T-cell (primary cell): Measurements from ENCODE around the gene RBM33. TPM values are rescaled to one million over a fixed set of nuclear protein-coding genes. Genes with fewer than 3 reads are reported as not detected.

Experiments used
- ATAC-seq, 4 experiments: fragments of 200-7000 bp in 3 of 4; fragments of 150-1000 bp in 1 of 4; cut with Tn5 transposase; replicated peaks in 1 of 4; 1 replicate in 3 of 4; 2 replicates in 1 of 4; pipeline ENCODE4 v1.10.0; 2021; ENCODE audit warnings: moderate library complexity in 3 of 4, mild to moderate bottlenecking in 2 of 4, moderate number of reproducible peaks in 1 of 4
- CTCF ChIA-PET, 2 donors: fragments of 300-600 bp; sonication (Branson Sonifier 250); formaldehyde crosslinking; loops; one replicate each; lab custom pipeline; 2022; ENCODE audit warnings: antibody characterized with exemption in 2 of 2; lab: Charles Lee
- POLR2A ChIA-PET, 2 donors: fragments of 300-600 bp; sonication (Branson Sonifier 250); formaldehyde crosslinking; loops; one replicate each; lab custom pipeline; 2022; ENCODE audit warnings: antibody characterized with exemption in 2 of 2; lab: Charles Lee
- DNase-seq, 35 experiments: peaks; one replicate each; pipeline versions ENCODE4 v3.0.0 to v3.0.0-alpha.2; 2013 to 2023
- H3K27ac ChIP-seq: one replicate; pipeline ENCODE4 v1.5.1; 2013; ENCODE audit warnings: low read length
- H3K27me3 ChIP-seq, 2 experiments: replicated peaks in 1 of 2; 1 replicate in 1 of 2; 2 replicates in 1 of 2; pipeline versions ENCODE4 v1.6.1 to v1.7.0; 2013; ENCODE audit warnings: low read length in 1 of 2, mixed read lengths in 1 of 2; ENCODE audit not compliant: control insufficient read depth in 2 of 2, insufficient read depth in 2 of 2; ENCODE audit errors: extremely low read depth in 1 of 2
- H3K36me3 ChIP-seq, 2 donors: 1 replicate in 1 of 2; 2 replicates in 1 of 2; pipeline versions ENCODE4 v1.6.1 to v1.7.0; 2013; ENCODE audit warnings: low read length in 1 of 2; ENCODE audit not compliant: control insufficient read depth in 2 of 2, insufficient read depth in 1 of 2; ENCODE audit errors: extremely low read depth in 1 of 2
- H3K4me1 ChIP-seq, 2 experiments: 1 replicate in 1 of 2; 2 replicates in 1 of 2; pipeline versions ENCODE4 v1.6.1 to v1.7.0; 2013; ENCODE audit warnings: low read length in 2 of 2, mixed read lengths in 1 of 2; ENCODE audit not compliant: insufficient read depth in 2 of 2, control insufficient read depth in 1 of 2; ENCODE audit errors: extremely low read depth in 1 of 2
- H3K4me3 ChIP-seq, 2 donors: 1 replicate in 1 of 2; 2 replicates in 1 of 2; pipeline versions ENCODE4 v1.5.1 to v1.7.0; 2013; ENCODE audit warnings: mild to moderate bottlenecking in 2 of 2, low read length in 1 of 2, moderate library complexity in 1 of 2; ENCODE audit not compliant: control insufficient read depth in 1 of 2; ENCODE audit errors: extremely low read depth in 1 of 2
- H3K9me3 ChIP-seq: 2 replicates; pipeline ENCODE4 v1.7.0; 2013
- H3K27ac Mint-ChIP-seq, 2 donors: one replicate each; pipeline ENCODE4 v1.8.0; 2020 to 2021; ENCODE audit warnings: mild to moderate bottlenecking in 2 of 2, mixed read lengths in 2 of 2
- H3K27me3 Mint-ChIP-seq, 2 donors: one replicate each; pipeline ENCODE4 v1.8.0; 2021 to 2022; ENCODE audit warnings: mixed read lengths in 2 of 2
- H3K36me3 Mint-ChIP-seq: one replicate; pipeline ENCODE4 v1.8.0; 2021; ENCODE audit warnings: mixed read lengths
- H3K4me1 Mint-ChIP-seq, 3 donors: one replicate each; pipeline ENCODE4 v1.8.0; 2020 to 2022; ENCODE audit warnings: mixed read lengths in 3 of 3, mild to moderate bottlenecking in 1 of 3
- H3K4me3 Mint-ChIP-seq, 3 donors: one replicate each; pipeline ENCODE4 v1.8.0; 2020 to 2022; ENCODE audit warnings: mild to moderate bottlenecking in 3 of 3, mixed read lengths in 3 of 3, moderate library complexity in 3 of 3
- H3K9me3 Mint-ChIP-seq, 3 donors: one replicate each; pipeline ENCODE4 v1.8.0; 2020 to 2022; ENCODE audit warnings: mixed read lengths in 3 of 3
- WGBS: methylation state at CpG from one replicate; pipeline ENCODE4 v1.1.5; 2013; ENCODE audit warnings: missing lambda C conversion rate; ENCODE audit not compliant: insufficient coverage; 5-methylcytosine and 5-hydroxymethylcytosine counted together
- total RNA-seq, 35 experiments: library from RNA in 6 of 35; stranded (reverse) in 6 of 35; fragments of 120-200 nt in 1 of 35; gene quantifications; one replicate each; pipeline versions ENCODE4 v1.2.1 to v1.2.4 and lab custom pipeline; 2013 to 2026

Gene RBM33
- total RNA-seq, 5 donors from 2014 or later (not counting 1 experiment from before 2014, with no cell fraction given): 157 to 180 (median 170) TPM

DNA sequence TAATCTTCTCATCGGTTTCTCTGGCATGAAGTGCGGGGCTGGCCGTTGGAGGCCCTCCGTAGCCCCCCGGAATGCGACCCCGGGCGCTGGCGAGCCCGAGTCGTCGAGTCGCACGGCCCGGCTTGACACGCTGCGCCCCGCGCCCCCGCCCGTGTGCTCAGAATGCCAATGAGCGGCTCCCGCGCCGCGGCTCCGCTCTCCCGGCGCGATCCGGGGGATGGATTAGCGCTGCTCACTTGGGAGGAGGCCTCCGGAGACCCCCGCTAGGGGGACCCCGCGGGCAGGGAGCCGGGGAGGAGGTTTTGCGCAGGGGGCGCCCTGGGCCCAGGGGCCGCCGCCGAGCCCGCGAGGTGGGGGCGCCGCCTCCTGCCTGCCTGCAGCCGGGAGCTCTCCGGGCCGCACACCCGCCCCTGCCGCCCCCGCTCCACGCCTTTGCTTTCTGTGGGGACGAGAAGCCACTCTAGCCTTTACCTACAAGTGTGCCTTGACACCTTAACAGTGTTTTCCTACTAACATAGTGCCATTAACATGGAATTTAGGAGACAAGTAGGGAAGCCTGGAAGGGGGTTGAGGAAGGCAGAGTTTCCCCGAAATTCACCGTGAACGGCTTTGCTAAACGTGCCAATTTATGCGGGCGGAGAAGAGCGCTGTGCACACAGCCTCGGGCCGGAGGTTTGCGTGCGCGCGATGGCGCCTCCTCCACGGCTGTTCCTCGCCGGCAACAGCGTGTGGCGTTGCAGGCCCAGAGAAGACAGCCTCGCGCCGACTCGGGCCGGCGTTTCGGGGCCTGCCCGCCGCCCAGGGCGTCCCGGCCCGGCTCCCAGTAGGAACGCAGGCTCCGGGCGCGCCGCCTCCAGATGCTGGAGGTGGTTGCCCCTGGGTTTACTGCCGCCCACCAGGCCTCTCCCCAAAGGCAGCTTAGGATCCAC is 160.7 kb downstream of the RBM33 start:
- Histone ChIP-seq H3K27me3 (peaks cover 12 to 79% of the 10 kb centered on the region in 2 experiments), H3K36me3 (no peaks in the 10 kb centered on the region), H3K27ac (no peak overlapping the region), H3K9me3 (no peaks in the 10 kb centered on the region), H3K4me1 (peaks cover 13 to 38% of the 10 kb centered on the region in 2 experiments), H3K4me3 (peak overlapping the region; percentile 33 to 66)
- no peaks in the 10 kb centered on the region for H3K9me3 Mint-ChIP-seq
- CTCF ChIA-PET: no interaction called here
- POLR2A ChIA-PET: interaction anchor here in 1 of 2 donors (0.6 kb wide), 1 partner anchor 968 kb away, joined by 9 read pairs; no protein-coding TSS in a partner anchor
- peak in 25 of 35 experiments; percentile 7 to 72 (median 33) for DNase-seq
- ATAC-seq: peak; percentile 60 to 88 (median 64)
- peaks cover 9 to 34% (median 23%) of the 10 kb centered on the region in 3 donors for H3K4me1 Mint-ChIP-seq
- WGBS: 2% methylated on average over 84 of the region's 91 CpGs
- H3K27ac Mint-ChIP-seq: no peak overlapping the region
- H3K27me3 Mint-ChIP-seq: peaks cover 36 to 60% of the 10 kb centered on the region in 2 donors
- no peaks in the 10 kb centered on the region for H3K36me3 Mint-ChIP-seq
- peak overlapping the region; percentile 64 to 72 (median 71) for H3K4me3 Mint-ChIP-seq

DNA sequence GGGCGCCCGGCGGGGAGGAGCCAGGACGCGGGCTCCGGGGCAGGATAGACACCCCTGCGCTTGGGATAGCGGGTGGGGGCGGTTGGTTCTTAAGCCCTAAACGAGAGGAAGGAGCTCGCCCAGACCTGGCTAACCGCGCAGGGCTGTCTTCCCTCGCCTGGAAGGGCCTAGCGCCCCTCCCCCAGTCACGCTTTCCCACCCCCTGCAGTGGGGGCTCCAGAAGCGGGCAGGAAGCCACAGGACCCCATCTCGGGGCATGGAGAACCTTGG is 161.3 kb downstream of the RBM33 start:
- Mint-ChIP-seq H3K4me3 (peak overlapping the region in 1 of 3 donors; percentile 72), H3K27me3 (peaks cover 33 to 59% of the 10 kb centered on the region in 2 donors), H3K27ac (no peak overlapping the region), H3K4me1 (peaks cover 9 to 37% (median 25%) of the 10 kb centered on the region in 3 donors), H3K9me3 (no peaks in the 10 kb centered on the region), H3K36me3 (no peaks in the 10 kb centered on the region)
- peaks cover 13 to 38% of the 10 kb centered on the region in 2 experiments for H3K4me1 ChIP-seq
- H3K27ac ChIP-seq: no peak overlapping the region
- no peaks in the 10 kb centered on the region for H3K9me3 ChIP-seq
- whole genome bisulfite sequencing: 5% methylated on average over 17 of the region's 18 CpGs
- H3K36me3 ChIP-seq: no peaks in the 10 kb centered on the region
- peaks cover 14 to 78% of the 10 kb centered on the region in 2 experiments for H3K27me3 ChIP-seq
- CTCF ChIA-PET: interaction anchor here in 1 of 2 donors (0.5 kb wide), 1 partner anchor 1009 kb away, joined by 3 read pairs; no protein-coding TSS in a partner anchor
- POLR2A ChIA-PET: interaction anchor here in 1 of 2 donors (0.6 kb wide), 1 partner anchor 967 kb away, joined by 9 read pairs; no protein-coding TSS in a partner anchor
- H3K4me3 ChIP-seq: peak overlapping the region; percentile 24 to 66
- DNase-seq: no peak
- peak in 1 of 4 experiments; percentile 9 for ATAC-seq

DNA sequence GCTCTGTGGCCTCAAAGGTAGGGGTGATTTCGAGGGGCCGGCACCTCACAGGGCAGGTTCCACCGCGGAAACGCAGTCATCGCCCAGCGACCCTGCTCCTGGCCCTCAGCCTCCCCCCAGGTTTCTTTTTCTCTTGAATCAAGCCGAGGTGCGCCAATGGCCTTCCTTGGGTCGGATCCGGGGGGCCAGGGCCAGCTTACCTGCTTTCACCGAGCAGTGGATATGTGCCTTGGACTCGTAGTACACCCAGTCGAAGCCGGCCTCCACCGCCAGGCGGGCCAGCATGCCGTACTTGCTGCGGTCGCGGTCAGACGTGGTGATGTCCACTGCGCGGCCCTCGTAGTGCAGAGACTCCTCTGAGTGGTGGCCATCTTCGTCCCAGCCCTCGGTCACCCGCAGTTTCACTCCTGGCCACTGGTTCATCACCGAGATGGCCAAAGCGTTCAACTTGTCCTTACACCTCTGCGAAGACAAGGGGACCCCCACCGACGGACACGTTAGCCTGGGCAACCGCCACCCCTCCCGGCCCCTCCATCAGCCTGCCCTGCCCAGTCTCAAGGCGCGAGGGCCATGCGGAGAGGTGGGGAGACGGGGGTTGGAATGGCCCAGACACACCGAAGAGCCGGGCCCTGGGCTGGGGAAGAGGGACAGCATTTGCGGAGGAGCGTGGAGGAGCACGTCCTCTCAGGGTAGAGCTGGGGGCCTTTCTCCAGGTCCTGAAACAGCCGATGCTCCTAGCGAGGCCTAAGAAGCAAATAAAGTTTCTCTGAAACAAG is 161.8 kb downstream of the RBM33 start:
- no peaks in the 10 kb centered on the region for H3K36me3 Mint-ChIP-seq
- H3K4me3 ChIP-seq: peak overlapping the region; percentile 24 to 66
- DNase-seq (no peak), ATAC-seq (no peak)
- ChIA-PET POLR2A (no interaction called here), CTCF (interaction anchor here in 1 of 2 donors (0.5 kb wide), 1 partner anchor 1009 kb away, joined by 3 read pairs; no protein-coding TSS in a partner anchor)
- H3K4me1 ChIP-seq: peaks cover 13 to 38% of the 10 kb centered on the region in 2 experiments
- H3K9me3 ChIP-seq: no peaks in the 10 kb centered on the region
- peaks cover 9 to 42% (median 28%) of the 10 kb centered on the region in 3 donors for H3K4me1 Mint-ChIP-seq
- peak overlapping the region; percentile 21 to 72 (median 28) for H3K4me3 Mint-ChIP-seq
- no peaks in the 10 kb centered on the region for H3K36me3 ChIP-seq
- no peak overlapping the region for H3K27ac ChIP-seq
- no peak overlapping the region for H3K27ac Mint-ChIP-seq
- H3K27me3 ChIP-seq: peaks cover 18 to 77% of the 10 kb centered on the region in 2 experiments
- H3K27me3 Mint-ChIP-seq: peaks cover 29 to 59% of the 10 kb centered on the region in 2 donors
- H3K9me3 Mint-ChIP-seq: no peaks in the 10 kb centered on the region
- 15% methylated on average over 44 of the region's 47 CpGs for WGBS

DNA sequence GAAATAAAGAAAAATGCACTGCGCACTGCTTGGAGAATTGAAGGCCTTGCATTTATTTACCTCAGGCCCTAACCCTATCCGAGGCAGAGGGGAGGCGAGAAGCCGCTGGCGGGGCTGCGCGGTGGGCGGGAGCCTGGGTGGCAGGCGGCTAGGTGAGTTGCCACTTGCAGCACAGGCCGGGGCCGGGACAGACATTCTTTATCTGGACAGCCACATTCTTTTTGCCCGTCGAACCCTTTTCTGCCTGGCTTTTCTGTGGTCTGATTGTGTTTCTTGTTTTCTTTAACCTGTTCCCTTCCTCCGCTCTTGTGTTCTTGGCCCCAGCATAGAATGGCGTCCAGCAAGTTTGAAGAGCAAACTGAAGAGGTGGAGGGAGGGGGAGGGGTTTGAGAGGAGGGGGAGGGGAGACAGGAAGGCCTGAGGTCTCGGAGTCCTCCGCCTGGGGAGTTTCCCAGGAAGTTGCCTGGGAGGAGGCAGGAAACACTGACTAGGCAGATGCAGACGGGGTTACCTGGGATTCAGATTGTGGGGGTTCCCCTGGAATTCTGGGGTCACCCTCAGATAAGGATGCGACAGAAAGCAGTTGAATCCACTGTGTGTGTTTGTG is 162.7 kb downstream of the RBM33 start:
- ATAC-seq (no peak), DNase-seq (no peak)
- no peaks in the 10 kb centered on the region for H3K36me3 ChIP-seq
- peaks cover 34 to 63% of the 10 kb centered on the region in 2 donors for H3K27me3 Mint-ChIP-seq
- H3K4me3 Mint-ChIP-seq: peak overlapping the region in 1 of 3 donors; percentile 72
- H3K9me3 Mint-ChIP-seq: no peaks in the 10 kb centered on the region
- CTCF ChIA-PET: no interaction called here
- H3K27ac ChIP-seq: no peak overlapping the region
- peaks cover 19 to 83% of the 10 kb centered on the region in 2 experiments for H3K27me3 ChIP-seq
- H3K4me1 ChIP-seq: peaks cover 13 to 42% of the 10 kb centered on the region in 2 experiments
- POLR2A ChIA-PET: no interaction called here
- no peaks in the 10 kb centered on the region for H3K36me3 Mint-ChIP-seq
- H3K9me3 ChIP-seq: no peaks in the 10 kb centered on the region
- WGBS: 16% methylated on average over 16 of the region's 19 CpGs
- no peak overlapping the region for H3K4me3 ChIP-seq
- H3K27ac Mint-ChIP-seq: no peak overlapping the region
- peaks cover 15 to 51% (median 37%) of the 10 kb centered on the region in 3 donors for H3K4me1 Mint-ChIP-seq

- H3K9me3 Mint-ChIP-seq: no peaks in the 10 kb centered on the region
- ATAC-seq (no peak), DNase-seq (no peak)
- no peaks in the 10 kb centered on the region for H3K36me3 Mint-ChIP-seq
- Histone ChIP-seq H3K9me3 (no peaks in the 10 kb centered on the region), H3K27me3 (peaks cover 23 to 89% of the 10 kb centered on the region in 2 experiments), H3K36me3 (no peaks in the 10 kb centered on the region), H3K4me3 (no peak overlapping the region), H3K4me1 (peaks cover 13 to 42% of the 10 kb centered on the region in 2 experiments), H3K27ac (no peak overlapping the region)
- ChIA-PET CTCF (no interaction called here), POLR2A (no interaction called here)
- H3K4me3 Mint-ChIP-seq: peak overlapping the region in 1 of 3 donors; percentile 72
- no peak overlapping the region for H3K27ac Mint-ChIP-seq
- 6% methylated on average over 22 of the region's 33 CpGs for WGBS
- H3K27me3 Mint-ChIP-seq: peaks cover 36 to 67% of the 10 kb centered on the region in 2 donors
- peaks cover 13 to 51% (median 41%) of the 10 kb centered on the region in 3 donors for H3K4me1 Mint-ChIP-seq
These were observed 163.5 kb downstream of the RBM33 start for GRCh38 chr7:155807789-155808548.
